Spleen (tissue), 7 donors: ENCODE data around the gene DNAJC8.

Experiments
- POLR2A ChIP-seq, 3 donors: fragments of 450-650 bp; IDR thresholded peaks; one replicate each; pipeline ENCODE4 v1.5.1; 2017; ENCODE audit warnings: antibody characterized with exemption in 3 of 3, mild to moderate bottlenecking in 1 of 3
- POLR2AphosphoS5 ChIP-seq, 3 donors: sonication (generic); formaldehyde crosslinking; IDR thresholded peaks; one replicate each; pipeline ENCODE4 v1.5.1; 2017; ENCODE audit warnings: antibody characterized with exemption in 3 of 3
- TF ChIP-seq, protein P1 (sequence below), 11 experiments: fragments of 200-600 bp in 7 of 11; fragments of 450-650 bp in 4 of 11; sonication (generic) in 4 of 11; IDR thresholded peaks in 8 of 11; conservative IDR thresholded peaks in 3 of 11; 1 replicate in 7 of 11; 2 replicates in 4 of 11; pipeline versions ENCODE4 v1.4.0 to v1.8.0; 2016 to 2021; ENCODE audit warnings: antibody characterized with exemption in 11 of 11, inconsistent platforms in 4 of 11, mild to moderate bottlenecking in 1 of 11
- donor health status: DM: no; HTN: no; CAD: no; lungs with moderate emphysema.
- donor health status: DM: no; HTN: no; CAD: no.
- donor health status: DM: no; HTN: no; CAD: no.

DNA sequence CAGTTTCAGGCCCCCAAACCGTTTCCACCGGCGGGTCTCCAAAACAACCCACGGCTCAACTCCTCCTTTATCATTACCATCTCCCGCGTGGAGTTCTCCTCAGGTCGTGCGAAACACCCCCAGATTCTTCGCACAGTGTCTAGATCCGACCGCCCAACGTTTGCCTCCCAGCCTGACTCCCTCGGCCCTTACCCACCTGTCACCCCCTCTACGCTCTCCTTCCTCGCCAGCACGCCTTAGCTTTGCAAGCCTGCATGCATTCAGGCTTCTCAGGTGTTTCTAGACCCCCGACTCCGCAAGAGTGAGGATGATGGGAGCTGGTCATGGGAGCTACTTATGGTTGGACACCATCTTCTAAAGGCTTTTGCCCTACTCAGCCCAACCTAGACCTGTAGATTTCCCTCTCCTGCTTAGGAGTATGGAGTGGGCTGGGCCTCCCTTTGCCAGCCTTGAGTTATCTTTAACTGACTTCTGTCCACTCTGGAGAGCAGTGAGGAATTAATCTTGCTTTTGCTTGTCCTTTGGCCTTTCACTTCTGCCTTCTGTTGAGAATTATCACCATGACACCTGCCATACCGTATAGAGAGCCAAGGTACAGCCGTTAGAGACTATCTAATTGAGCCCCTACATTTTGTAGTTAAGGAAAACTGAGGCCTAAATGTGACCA, 4.0 kb upstream of the DNAJC8 start:
- TF ChIP-seq, protein P1, sequence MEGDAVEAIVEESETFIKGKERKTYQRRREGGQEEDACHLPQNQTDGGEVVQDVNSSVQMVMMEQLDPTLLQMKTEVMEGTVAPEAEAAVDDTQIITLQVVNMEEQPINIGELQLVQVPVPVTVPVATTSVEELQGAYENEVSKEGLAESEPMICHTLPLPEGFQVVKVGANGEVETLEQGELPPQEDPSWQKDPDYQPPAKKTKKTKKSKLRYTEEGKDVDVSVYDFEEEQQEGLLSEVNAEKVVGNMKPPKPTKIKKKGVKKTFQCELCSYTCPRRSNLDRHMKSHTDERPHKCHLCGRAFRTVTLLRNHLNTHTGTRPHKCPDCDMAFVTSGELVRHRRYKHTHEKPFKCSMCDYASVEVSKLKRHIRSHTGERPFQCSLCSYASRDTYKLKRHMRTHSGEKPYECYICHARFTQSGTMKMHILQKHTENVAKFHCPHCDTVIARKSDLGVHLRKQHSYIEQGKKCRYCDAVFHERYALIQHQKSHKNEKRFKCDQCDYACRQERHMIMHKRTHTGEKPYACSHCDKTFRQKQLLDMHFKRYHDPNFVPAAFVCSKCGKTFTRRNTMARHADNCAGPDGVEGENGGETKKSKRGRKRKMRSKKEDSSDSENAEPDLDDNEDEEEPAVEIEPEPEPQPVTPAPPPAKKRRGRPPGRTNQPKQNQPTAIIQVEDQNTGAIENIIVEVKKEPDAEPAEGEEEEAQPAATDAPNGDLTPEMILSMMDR (IDR thresholded peaks at IDR 0.05 in 8 of 11, conservative IDR thresholded peaks at IDR 0.05 in 3 of 11) = no peak
- TF ChIP-seq POLR2AphosphoS5 (IDR thresholded peaks at IDR 0.05) (no peak), POLR2A (IDR thresholded peaks at IDR 0.05) (no peak)
